Stimulated activated CD4-positive, alpha-beta T cell treated with anti-CD3 and anti-CD28 coated beads, TNF-alpha, amount 100 ng/mL, for 4 hours (primary cell): ENCODE measurements around the gene OLA1.
A peak's percentile ranks its signal among the peaks of the same experiment; 100 is the strongest.

ENCODE experiments used
- DNase-seq, 3 experiments: peaks; one replicate each; pipeline ENCODE4 v3.0.0-alpha.2; 2020; ENCODE audit warnings: low read depth in 3 of 3

The OLA1 gene

DNA sequence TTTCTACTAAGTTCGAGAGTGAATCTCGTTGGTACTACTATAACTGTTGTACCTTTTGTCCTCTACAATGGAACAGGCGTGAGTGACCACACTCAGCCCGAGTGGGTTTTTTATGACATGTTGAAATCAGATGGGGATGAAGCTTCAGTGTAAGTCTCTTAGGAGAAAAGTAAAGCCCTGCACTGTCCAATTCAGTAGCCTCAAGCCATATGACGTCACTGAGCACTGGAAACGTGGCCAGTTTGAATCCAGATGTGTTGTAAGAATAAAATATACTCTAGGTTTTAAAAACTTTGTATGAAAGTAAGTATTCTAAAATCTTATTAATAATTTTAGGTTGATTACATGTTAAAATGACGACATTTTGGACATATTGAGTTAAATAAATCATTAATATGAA is 181.5 kb downstream of the OLA1 start:
- DNase-seq = no peak

DNA sequence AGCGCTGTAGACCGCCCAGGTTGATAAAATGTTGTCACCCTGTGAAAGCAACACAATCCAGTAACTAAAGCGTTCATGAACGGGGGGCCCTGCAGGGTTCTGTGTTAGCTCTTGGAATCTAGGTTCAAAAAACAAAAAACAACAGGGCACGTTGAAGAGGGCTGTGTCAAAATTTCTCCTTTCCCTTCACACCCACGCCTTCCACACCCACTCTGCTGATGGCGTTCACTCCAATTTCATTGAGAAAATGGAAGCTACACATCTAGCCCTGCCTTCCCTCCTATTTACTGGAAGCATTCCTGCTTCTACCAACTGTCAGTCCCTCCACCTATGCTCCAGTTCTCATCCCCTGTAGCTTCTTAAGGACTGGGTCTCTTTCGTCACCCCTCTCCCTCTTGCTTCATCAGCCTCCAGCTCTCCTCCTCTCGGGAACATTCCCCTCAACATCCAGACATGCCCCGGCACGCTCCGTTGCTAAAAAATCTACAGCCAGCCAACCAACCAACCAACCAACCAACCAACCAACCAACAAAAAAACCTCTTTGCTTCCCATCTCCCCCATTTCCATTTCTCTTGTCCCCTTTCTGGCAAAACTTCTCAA is 184.7 kb downstream of the OLA1 start:
- DNase-seq = no peak

DNA sequence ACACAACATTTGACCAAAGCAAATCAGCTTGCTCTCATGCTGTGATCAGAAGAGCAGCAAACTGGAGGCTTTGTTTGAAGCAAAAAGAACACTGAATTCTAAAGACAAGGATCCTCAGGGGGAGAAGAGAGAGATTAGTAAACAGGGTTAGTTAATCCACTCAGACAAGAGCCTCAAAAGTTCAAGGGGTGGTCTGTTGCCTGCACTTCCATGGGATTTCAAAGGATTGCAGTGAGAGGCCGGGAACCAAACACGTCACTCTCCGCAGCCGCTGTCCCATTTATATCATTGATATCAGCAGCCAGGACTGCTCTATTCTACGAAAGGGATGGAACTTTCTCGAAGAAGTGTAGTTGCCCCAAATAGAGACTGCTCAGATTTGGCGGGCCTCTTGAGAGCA is 185.4 kb downstream of the OLA1 start:
- no peak for DNase-seq

DNA sequence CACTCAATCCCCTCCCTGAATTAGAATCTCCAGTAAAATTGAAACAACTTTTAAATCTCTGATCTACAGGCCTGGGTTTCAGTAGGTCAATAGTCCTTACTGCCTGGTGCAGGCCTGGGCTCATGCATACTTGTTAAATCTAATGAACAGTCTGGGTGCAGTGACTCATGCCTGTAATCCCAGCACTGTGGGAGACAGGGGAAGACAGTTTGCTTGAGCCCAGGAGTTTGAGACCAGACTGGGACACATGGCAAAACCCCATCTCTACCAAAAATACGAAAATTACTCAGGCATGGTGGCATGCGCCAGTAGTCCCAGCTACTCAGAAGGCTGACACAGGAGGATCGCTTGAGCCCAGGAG is 188.5 kb downstream of the OLA1 start:
- DNase-seq = no peak

DNA sequence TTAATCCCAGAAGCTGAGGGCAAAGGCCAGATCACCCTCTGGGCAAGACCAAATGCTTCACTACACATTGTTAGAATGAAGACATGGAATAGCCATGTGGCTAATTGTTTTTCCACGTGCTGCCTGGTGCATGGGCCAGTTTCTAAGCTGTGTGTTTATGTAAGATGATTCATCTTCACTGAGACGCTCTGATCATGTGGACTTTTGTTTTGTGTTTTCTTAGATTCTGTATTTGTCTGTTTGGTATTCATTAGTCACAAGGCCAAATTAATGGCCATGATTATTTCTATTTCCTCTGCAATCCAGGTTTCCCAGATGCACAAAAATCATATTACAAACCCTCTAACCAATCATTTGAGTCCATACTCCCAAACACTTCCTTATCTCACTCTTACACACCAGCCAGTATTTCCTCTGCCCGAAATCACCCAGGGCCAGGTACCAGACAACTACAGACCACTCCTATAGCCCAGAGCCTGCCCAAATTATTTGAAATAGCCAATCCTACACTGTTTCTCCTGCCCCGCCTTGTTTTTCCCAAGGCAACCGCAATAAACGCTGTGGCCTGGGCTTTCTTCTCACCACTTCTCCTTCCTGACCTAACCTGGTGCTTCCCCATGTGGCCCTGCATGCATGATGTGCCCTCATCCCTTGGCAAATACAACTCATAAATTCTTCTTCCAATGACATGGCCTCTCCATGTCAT is 189.0 kb downstream of the OLA1 start:
- DNase-seq = no peak

DNA sequence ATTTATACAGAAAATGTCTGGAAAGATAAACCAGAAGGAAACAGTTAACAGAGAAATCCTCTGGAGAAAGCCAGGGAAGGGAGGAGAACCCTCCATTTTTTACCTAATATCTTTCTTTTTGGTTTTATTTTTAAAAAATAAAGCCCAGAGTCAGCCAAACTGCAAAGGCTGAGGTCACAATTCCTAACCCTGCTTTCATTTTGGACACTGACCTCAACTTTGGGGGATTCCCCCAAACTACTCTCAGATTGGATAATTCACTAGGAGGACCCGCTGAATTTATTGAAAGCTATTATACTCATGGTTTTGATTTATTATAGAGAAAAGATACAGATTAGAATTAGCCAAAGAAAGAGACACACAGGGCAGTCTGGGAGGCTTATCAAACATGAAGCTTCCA is 189.9 kb downstream of the OLA1 start:
- DNase-seq = no peak

DNA sequence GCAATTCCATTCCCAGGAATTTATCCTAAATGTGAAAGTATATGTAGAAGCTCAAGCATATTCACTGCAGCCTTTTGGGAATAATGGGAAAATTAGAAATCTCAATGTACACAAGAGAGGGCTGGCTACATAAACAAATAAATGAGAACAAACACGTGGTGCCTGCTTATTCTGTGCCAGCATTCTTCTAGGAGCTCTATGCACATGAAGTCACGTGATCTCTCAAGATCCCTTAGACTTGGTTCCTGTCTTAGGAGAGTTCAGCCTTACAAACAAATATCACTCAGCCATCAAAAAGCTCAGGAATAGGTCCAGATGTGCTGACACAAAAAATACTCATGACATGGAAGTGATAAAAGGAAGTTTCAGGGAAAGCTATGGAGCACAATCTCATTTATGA is 190.3 kb downstream of the OLA1 start:
- no peak for DNase-seq

DNA sequence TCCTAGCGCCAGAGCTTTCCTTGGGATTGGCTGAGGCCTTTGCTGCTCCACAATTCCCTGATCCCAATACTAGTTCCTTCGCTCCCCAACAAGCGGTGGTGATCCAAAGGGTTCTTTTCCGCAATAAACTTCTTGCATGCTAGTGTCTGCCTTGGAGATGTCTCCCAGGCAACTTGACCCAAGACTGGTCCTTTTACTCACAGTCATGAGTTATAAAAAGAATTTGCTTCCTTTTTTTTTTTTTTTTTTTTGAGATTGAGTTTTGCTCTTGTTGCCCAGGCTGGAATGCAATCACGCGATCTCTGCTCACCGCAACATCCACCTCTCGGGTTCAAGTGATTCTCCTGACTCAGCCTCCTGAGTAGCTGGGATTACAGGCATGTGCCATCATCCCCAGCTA is 193.4 kb downstream of the OLA1 start:
- no peak for DNase-seq

DNA sequence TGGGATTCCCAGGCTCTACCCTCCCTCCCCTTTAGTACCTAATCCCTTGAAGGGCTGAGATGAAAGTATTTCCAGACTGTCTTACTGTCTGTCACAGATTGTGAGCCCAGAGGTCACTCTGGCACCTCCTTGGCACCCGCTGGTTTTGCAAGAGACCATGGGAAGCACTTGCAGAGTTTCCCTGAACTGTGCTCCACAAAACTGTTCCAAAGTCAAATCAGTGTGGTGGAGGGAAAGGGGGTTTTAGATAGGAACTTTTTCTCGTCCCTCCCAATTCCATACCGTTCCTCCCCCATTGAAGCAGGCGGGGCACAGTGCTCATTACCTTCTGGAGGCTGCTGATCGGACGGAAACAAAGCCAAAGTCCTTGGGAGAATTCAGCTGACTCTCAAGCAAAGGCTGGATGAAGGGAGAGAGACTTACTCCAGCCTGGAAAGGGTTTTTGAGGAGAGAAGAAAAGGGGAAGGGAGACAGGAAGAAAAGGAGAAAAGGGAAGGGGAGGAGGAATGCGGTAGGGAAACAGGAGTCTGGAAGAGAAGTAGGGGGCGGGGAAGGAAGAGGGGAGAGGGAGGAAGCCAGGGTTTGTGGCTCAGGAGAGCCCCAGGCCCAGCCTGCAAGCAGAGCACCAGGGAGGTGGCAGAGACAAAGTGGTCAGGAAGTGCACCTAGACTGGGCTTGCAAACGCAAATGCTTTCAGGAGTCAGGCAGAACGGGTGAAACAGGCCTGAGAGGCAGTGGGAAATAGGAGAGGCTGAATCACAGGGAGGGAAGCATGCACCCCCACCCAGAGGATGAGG is 194.8 kb downstream of the OLA1 start:
- DNase-seq = no peak

DNA sequence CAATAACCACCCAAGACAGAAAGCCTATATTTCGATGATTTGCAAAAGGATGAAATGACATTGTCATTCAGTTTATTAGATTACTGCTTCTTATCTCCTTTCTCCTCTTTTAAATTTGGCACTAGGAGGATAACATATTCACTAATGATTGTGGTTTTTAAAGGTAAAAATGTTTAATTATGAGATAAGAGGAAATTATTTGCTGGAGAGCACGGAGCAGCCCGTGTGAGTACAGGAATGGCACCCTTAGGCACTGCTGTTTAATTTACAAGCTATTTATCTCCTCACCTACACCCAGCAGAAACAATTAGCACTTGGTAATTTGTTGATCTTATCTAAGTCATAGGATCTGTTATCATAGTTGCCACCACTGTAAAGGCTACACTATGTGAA is 195.8 kb downstream of the OLA1 start:
- DNase-seq = no peak

DNA sequence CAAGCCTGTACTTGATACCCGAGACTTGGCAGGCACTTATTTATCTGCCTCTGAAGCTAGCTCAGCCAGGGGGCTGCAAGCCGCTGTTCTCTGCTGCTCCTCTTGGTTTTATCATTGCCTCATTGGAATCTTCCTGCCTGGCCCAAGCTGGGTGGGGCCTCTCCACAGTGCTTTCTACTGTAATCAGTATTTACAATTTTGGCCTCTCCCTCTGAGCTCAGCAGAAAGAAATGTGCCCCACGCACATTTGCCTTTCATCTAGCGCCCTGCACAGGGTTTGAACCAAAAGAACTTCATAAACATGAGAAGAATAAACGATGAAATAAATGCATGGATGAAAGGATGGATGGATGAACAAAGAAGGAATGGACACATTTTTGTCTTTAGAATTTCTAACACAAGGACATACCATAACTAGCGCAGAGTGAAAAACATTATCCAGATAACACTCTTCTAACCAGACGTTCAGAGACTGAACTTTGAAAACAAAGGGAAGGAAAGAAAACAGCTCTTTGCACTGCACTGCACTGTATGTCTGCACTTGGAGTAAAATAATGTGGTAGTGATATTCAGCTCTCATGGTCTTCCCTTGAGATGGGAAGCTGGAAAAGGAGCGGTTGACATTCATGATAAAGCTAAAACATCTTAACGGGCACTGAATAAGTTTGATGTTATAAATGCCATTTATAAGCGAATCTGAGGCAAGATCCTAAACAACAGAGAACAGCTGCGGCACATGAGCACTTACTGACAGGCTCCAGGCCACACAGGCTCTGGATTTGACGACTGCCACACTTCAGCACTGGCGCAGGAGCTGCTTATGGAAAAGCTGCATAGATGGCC is 196.4 kb downstream of the OLA1 start:
- DNase-seq = no peak

DNA sequence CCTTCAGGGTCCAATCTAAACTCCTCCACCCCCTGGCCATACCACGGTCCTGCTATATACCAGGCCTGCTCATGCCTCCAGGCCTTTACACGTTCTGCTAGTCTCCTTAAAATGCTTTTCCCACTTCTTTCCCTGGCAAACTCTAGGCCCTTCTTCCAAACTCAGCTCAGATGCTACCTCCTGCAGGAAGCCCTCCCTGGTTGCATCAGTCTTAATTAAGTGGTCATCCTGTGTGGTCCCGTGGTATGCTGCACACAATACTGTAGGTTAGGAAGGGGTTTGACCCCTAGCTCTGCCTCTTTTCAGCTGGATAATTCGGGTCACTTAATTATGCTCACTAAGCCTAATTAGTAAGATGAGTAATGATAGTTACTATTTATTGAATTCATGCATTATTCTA is 197.3 kb downstream of the OLA1 start:
- no peak for DNase-seq

DNA sequence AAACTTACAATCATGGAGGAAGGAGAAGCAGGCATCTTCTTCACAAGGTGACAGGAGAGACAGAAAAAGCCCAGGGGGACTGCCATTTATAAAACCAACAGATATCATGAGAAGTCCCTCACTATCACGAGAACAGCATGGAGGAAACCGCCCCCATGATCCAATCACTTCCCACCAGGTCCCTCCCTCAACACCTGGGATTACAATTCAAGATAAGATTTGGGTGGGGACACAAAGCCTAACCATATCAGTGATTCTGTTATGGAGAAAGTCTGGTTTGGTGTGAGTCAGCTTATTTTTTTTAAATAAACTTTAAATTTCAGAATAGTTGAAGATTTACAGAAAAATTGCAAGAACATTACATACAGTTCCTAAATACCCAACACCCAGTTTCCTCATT is 198.4 kb downstream of the OLA1 start:
- DNase-seq = no peak

DNA sequence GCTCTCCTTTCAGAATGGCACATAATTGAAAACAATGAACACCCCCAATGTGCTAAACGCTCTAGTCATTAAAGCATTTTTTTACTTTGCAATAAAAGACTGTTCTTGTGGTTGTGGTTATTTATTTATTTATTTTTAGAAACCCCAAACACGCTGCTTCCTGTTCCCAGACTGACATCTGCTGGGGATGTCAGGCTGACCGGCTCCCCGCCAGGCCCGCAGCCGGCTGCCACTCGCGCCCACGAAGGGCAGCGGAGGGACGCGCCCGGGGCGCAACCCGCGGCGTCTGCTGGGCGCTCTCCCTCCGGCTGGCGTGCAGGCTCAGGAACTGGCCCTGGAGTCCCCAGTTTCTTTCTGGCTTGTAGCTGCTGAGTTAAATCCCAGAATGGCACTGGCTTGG is 200.1 kb downstream of the OLA1 start:
- DNase-seq = no peak

DNA sequence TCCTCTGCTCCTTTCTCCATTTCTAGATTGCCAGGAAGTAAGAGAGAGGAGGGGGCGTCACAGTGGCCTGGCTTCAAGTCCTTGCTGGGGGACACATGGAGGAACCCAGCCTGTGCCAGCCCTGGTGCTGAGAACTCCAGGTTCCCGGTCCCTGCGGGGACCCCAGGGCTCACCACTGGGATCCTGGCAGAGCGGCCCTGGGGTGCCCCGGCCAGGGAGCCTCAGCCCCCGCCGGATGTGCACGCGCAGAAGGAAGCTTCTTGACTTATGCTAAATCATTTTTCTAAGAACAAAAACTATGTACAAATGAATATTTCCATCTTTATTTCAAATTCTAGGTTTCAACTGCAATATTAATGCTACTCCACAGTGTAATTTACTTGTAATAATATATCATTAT is 200.6 kb downstream of the OLA1 start:
- DNase-seq = no peak

DNA sequence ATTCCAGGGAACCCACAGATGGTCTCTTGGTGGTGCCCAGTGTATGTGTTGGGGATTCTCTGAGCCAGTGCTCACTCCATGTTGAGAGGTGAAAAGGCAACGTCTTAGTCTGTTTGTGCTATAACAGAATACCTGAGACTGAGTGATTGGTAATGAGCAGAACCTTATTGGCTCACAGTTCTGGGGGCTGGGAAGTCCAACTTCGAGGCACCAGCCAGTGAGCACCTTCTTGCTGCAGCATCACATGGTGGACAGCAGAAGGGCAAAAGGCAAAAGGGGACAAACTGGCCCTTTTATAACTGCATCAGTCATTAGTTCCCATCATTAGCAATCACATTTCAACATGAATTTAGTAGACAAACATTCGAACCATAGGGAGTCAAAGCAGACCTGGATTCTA is 202.2 kb downstream of the OLA1 start:
- no peak for DNase-seq

DNA sequence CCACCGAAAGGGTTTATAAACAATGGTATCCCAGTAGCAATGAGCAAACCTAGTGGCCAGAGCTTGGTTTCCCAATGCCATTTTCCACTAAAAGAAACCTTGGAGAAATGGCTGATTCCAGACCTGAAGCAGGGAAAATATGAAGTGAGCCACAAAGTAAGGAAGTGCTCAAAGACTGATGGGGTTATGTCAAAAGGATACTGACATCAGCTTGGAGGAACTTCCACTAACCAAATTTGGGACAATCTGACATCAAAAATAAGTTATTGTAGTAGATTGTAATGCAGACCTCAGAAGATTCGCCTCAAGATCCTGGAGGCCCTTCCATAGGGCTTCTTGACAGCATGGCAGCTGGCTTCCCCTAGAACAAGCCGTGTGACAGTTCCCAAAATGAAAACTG is 203.8 kb downstream of the OLA1 start:
- DNase-seq = no peak

DNA sequence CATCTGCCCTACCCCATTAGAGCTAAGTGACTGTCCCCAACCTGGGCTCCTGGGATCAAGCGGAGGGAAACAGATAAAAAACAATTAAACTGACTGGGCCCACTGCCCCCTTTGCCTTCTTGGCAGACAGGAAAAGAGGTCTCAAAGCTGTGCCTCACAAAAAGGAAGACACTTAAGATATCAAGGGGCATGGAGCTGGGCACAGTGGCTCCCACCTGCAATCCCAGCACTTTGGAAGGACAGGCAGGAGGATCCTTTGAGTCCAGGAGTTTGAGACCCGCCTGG is 208.0 kb downstream of the OLA1 start:
- DNase-seq = no peak

DNA sequence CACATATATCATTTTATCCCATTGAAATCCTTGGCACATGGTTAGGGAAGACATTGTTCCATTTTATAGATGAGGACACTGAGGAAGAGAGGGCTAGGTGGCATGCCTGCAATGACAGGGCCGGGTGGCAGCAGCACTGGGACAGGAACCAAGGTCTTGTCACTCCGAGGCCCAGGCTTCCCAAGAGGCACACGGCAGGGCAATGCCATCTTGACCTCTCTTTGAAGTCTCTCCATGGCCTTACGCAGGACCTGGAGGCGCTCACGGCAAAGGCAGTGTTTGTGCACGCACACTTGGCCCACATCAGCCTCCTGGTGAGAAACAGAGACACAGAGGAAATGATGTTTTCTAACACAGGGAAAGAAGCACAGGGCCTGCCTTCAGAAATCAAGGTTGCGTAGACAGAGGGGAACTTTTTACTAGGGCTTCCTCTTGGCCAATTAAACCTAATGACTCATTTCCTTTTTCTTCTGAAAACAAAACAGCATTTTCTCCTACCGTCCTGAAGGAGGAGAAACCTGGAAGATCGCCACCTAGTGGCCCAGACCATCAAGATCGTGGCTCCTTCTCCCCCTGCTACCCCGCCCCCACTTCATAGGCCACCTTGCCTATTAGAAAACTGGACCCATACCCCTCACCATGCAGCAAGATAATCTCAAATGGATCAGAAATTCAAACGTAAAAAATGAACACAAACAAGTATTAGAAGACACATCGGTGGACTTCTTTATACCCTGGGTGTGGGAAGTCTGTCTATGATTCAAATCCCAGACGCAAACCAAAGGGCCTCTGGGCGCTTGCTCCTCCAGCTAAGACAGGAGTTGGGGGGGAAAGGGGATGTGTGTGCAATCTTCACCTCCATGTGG is 208.5 kb downstream of the OLA1 start:
- peak; percentile 62 to 74 (median 74) for DNase-seq

DNA sequence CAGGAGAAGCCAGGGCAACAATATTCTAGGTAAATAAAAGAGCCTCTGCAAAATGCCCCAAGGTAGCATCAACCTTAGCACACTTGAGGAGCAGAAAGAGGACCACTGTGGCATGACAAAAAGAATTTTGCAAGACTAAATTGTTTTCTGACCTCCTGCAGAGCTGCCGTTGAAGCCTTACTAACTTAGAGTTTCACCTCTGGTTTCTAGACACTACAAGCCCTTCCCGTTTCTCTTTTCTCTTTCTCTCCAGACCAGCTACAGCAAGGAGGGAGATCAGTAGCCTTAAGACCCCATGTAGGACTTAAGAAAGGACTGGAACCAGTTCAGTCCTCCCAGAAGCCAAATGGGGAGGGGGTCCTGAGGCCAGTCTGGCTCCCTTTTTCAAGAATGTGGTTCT is 209.9 kb downstream of the OLA1 start:
- DNase-seq = no peak

DNA sequence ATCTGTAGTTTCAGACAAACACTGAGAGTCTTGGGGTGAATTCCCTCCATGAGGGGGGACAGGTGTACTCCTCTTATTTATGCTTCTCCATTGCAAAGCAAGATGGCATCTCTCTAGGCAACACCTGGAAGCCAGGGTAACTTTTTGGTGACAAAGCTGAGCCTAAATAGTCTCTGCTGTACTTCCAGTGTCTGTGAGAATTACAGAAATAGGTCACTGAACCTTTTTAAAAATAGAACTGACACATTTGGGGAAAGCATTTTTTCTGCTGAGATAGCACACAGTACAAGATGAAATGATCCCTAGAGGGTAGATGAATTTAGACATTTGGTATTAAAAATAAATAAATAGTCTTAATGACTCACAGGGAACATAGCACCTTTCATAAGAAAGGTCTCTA is 211.5 kb downstream of the OLA1 start:
- no peak for DNase-seq
